Adrenal gland (tissue), 12 donors: ENCODE measurements around the gene FBXO41. TPM values are rescaled to one million over a fixed set of nuclear protein-coding genes. Genes with fewer than 3 reads are reported as not detected.

ENCODE experiments used
- DNase-seq, 7 donors: peaks; one replicate each; pipeline ENCODE4 v3.0.0-alpha.2; 2019 to 2020
- H3K27ac ChIP-seq, 5 donors: fragments of 200-600 bp; sonication (generic) in 4 of 5; 1 replicate in 3 of 5; 2 replicates in 2 of 5; pipeline versions ENCODE4 v1.5.1 to v1.8.0; 2016 to 2020; ENCODE audit warnings: mild to moderate bottlenecking in 1 of 5
- H3K27me3 ChIP-seq: fragments of 200-600 bp; 2 replicates; pipeline ENCODE4 v1.8.0; 2021
- H3K36me3 ChIP-seq, 2 donors: fragments of 200-600 bp; replicated peaks in 1 of 2; 1 replicate in 1 of 2; 2 replicates in 1 of 2; pipeline versions ENCODE4 v1.5.1 to v1.8.0; 2018 to 2022
- H3K4me1 ChIP-seq, 2 donors: fragments of 200-600 bp; replicated peaks in 1 of 2; 1 replicate in 1 of 2; 2 replicates in 1 of 2; pipeline versions ENCODE4 v1.5.1 to v1.8.0; 2018 to 2021
- H3K4me3 ChIP-seq, 4 donors: fragments of 200-600 bp; sonication (generic) in 3 of 4; one replicate each; pipeline ENCODE4 v1.5.1; 2016 to 2018
- H3K9me3 ChIP-seq, 3 donors: fragments of 200-600 bp; sonication (generic) in 1 of 3; replicated peaks in 1 of 3; 1 replicate in 2 of 3; 2 replicates in 1 of 3; pipeline versions ENCODE4 v1.5.1 to v1.8.0; 2016 to 2021
- CTCF ChIP-seq, 6 experiments: fragments of 450-650 bp in 4 of 6; fragments of 200-600 bp in 2 of 6; sonication (generic) in 1 of 6; IDR thresholded peaks; 1 replicate in 5 of 6; 2 replicates in 1 of 6; pipeline versions ENCODE4 v1.5.1 to v1.8.0; 2016 to 2021; ENCODE audit warnings: antibody characterized with exemption in 6 of 6, mild to moderate bottlenecking in 2 of 6, moderate library complexity in 1 of 6
- POLR2A ChIP-seq, 2 donors: fragments of 450-650 bp; IDR thresholded peaks; one replicate each; pipeline ENCODE4 v1.6.1; 2017; ENCODE audit warnings: antibody characterized with exemption in 2 of 2, mild to moderate bottlenecking in 2 of 2, moderate library complexity in 1 of 2
- WGBS, 4 donors: extraction: QIAGEN DNeasy Blood & Tissue Kit in 2 of 4; methylation state at CpG; one replicate each; pipeline versions ENCODE4 v1.1.5 to v1.1.7; 2013 to 2017; 5-methylcytosine and 5-hydroxymethylcytosine counted together
- intact Hi-C, 2 donors: fragments of 100-400 bp; cut with DNase I; formaldehyde crosslinking; loops; one replicate each; pipeline versions ENCODE4 v1.14.1 to v1.15.0; 2022 to 2023
- polyA plus RNA-seq, 3 donors: library from polyadenylated mRNA; stranded (reverse); fragments of 200-250 nt in 2 of 3; fragments of 350-450 nt in 1 of 3; fragmentation: Illumina TruSeq in 1 of 3; extraction: RNeasy Lipid Tissue Mini Kit (QIAGEN cat#74804) in 1 of 3; gene quantifications; one replicate each; pipeline ENCODE4 v1.2.3, GENCODE V29; 2013 to 2014
- total RNA-seq, 9 donors: library from RNA; depleted of rRNA in 4 of 9; stranded (reverse); fragments of >200 nt in 4 of 9; fragments of 120-200 nt in 1 of 9; fragmentation: NEBNext Ultra II Directional in 1 of 9; extraction: Animal tissue kit (Norgen Biotek cat#: 25700) in 1 of 9; gene quantifications; one replicate each; pipeline versions ENCODE4 v1.1.0 to v1.2.4, GENCODE V29; 2013 to 2023
- donor health status: healthy with polysubstance abuse.
- donor health status: Bipolar disorder and iron deficiency.
- donor health status: DM: yes; HTN: yes; CAD: no.
- donor health status: DM: no; HTN: no; CAD: no.
- donor health status: DM: no; HTN: no; CAD: no.
- donor health status: DM: yes; HTN: yes; CAD: no.

The FBXO41 gene
- total and polyA plus RNA-seq, 12 donors, result 1.8 to 12.0 (median 5.5) TPM

- DNase-seq, result no peak
- intact Hi-C loops, result no loop called here
- H3K9me3 ChIP-seq, result no peaks in the 10 kb centered on the region
- TF ChIP-seq CTCF (IDR thresholded peaks at IDR 0.05), result no peak
- no peak for TF ChIP-seq POLR2A (IDR thresholded peaks at IDR 0.05)
- H3K4me1 ChIP-seq, result no peaks in the 10 kb centered on the region
- no peak overlapping the region for H3K27ac ChIP-seq
- no peaks in the 10 kb centered on the region for H3K27me3 ChIP-seq
- H3K4me3 ChIP-seq, result no peak overlapping the region
- 65 to 77% (median 69%) methylated on average over 4 of the region's 4 CpGs for WGBS, 4 donors
- no peaks in the 10 kb centered on the region for H3K36me3 ChIP-seq
Measured at GRCh38 chr2:73301636-73302035, 17.4 kb upstream of the FBXO41 start.

DNA sequence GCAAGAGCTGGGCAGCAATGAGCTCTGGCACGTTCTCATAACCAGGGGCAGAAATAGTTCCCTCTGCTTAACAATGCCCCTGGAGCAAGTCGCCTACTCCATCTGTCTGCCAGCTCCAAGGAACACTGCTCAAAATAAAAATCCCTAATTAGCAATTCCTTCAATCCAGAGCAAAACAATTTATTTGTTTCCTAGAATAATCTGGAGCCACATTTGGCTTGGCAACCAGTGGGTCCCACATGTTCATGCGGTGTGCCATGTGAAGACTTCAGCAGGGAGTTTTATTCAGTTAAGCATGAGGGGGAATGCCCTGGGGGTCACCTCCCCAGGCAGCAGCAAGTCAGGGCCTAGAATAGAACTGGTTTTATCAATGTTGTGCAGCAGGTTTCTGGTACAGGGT, 16.6 kb upstream of the FBXO41 start:
- H3K4me3 ChIP-seq, result no peak overlapping the region
- no peaks in the 10 kb centered on the region for H3K9me3 ChIP-seq
- TF ChIP-seq POLR2A (IDR thresholded peaks at IDR 0.05), result no peak
- TF ChIP-seq CTCF (IDR thresholded peaks at IDR 0.05), result no peak
- no peaks in the 10 kb centered on the region for H3K4me1 ChIP-seq
- H3K36me3 ChIP-seq, result no peaks in the 10 kb centered on the region
- no peak for DNase-seq
- no peak overlapping the region for H3K27ac ChIP-seq
- 60 to 76% (median 68%) methylated on average over 3 of the region's 3 CpGs for WGBS, 4 donors
- intact Hi-C loops, result no loop called here
- H3K27me3 ChIP-seq, result peaks cover 3% of the 10 kb centered on the region

GRCh38 chr2:73297586-73297985, 13.3 kb upstream of the FBXO41 start:
- no peaks in the 10 kb centered on the region for H3K9me3 ChIP-seq
- intact Hi-C loops, result no loop called here
- peaks cover 8 to 13% of the 10 kb centered on the region in 2 donors for H3K4me1 ChIP-seq
- no peak overlapping the region for H3K27ac ChIP-seq
- DNase-seq, result no peak
- peaks cover 37% of the 10 kb centered on the region for H3K27me3 ChIP-seq
- no peak overlapping the region for H3K4me3 ChIP-seq
- TF ChIP-seq CTCF (IDR thresholded peaks at IDR 0.05), result no peak
- no peak for TF ChIP-seq POLR2A (IDR thresholded peaks at IDR 0.05)
- H3K36me3 ChIP-seq, result no peaks in the 10 kb centered on the region
- 30 to 45% (median 40%) methylated on average over 4 of the region's 4 CpGs for WGBS, 4 donors

GRCh38 chr2:73297151-73297559, 12.9 kb upstream of the FBXO41 start:
- no peak for DNase-seq
- no peak overlapping the region for H3K27ac ChIP-seq
- H3K36me3 ChIP-seq, result no peaks in the 10 kb centered on the region
- TF ChIP-seq CTCF (IDR thresholded peaks at IDR 0.05), result no peak
- no peak for TF ChIP-seq POLR2A (IDR thresholded peaks at IDR 0.05)
- no peak overlapping the region for H3K4me3 ChIP-seq
- peaks cover 41% of the 10 kb centered on the region for H3K27me3 ChIP-seq
- peaks cover 8 to 14% of the 10 kb centered on the region in 2 donors for H3K4me1 ChIP-seq
- no peaks in the 10 kb centered on the region for H3K9me3 ChIP-seq
- WGBS, 4 donors, result 0 to 15% (median 3%) methylated on average over 2 of the region's 2 CpGs
- intact Hi-C loops, result no loop called here
